HUES64 (cell line): Measurements from ENCODE around the gene DNAJB11.
"Not testable (repeated sequence)": the region's sequence is repeated elsewhere in the genome, so short reads cannot be mapped to it uniquely, and the experiment has no call there.

Experiments
- H3K27ac ChIP-seq: 2 replicates; pipeline ENCODE4 v1.7.0; 2013; ENCODE audit warnings: low read depth, low read length, inconsistent platforms
- H3K27me3 ChIP-seq: 2 replicates; pipeline ENCODE4 v1.6.1; 2013; ENCODE audit warnings: mild to moderate bottlenecking, low read length; ENCODE audit not compliant: insufficient read depth
- H3K36me3 ChIP-seq: 2 replicates; pipeline ENCODE4 v1.6.1; 2013; ENCODE audit warnings: mild to moderate bottlenecking, low read length; ENCODE audit not compliant: insufficient read depth
- H3K4me1 ChIP-seq: 2 replicates; pipeline ENCODE4 v1.6.1; 2013; ENCODE audit warnings: mild to moderate bottlenecking, low read length, moderate library complexity; ENCODE audit not compliant: insufficient read depth
- H3K4me3 ChIP-seq: 2 replicates; pipeline ENCODE4 v1.5.1; 2013; ENCODE audit warnings: mild to moderate bottlenecking, low read length, moderate library complexity
- H3K9ac ChIP-seq: 2 replicates; pipeline ENCODE4 v1.6.1; 2013; ENCODE audit warnings: mild to moderate bottlenecking, low read depth, low read length
- H3K9me3 ChIP-seq: 2 replicates; pipeline ENCODE4 v1.6.1; 2013; ENCODE audit warnings: low read depth, low read length; ENCODE audit not compliant: insufficient read depth
- WGBS: fragments of 150-250, 120-280 bp; methylation state at CpG from one replicate; pipeline ENCODE4 v1.1.7; 2013; ENCODE audit warnings: missing lambda C conversion rate; 5-methylcytosine and 5-hydroxymethylcytosine counted together

Gene DNAJB11

DNA sequence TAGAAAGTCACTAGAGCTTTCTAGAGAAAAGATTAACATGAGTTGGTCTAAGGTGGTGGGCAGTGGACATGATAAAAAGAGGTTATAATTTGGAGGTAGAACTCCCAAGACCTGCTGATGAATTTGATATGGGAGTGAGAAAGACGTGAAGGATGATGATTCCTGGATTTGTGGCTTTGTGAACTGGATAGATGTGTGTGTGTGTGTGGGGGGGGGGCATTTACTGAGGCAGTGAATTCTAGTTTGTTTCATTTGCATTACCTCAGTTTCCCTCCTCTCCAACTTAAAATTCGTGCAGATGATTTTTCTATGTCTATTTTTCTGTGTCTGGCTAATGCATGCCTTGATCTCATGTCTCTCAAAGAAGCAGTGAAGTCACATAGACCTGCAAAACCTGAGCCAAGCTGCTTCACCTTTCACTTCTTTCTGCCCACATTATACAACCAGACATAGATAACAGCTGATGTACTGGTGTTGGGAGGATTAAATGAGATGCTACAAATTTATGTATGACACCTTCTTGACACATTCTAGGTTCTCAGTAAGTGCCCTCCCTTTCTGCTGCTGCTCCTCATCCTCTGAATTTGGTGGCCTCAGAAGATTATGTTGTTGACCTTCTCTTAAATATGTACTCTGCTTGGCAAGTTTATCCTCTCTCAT lies 52.3 kb downstream of the DNAJB11 start:
- peaks cover 7% of the 10 kb centered on the region; the same call in 1 of the 2 replicates for H3K27me3 ChIP-seq
- no peaks in the 10 kb centered on the region for H3K9me3 ChIP-seq
- WGBS, result 46% methylated on average over 2 of the region's 2 CpGs
- H3K9ac ChIP-seq, result no peak overlapping the region
- H3K4me3 ChIP-seq, result no peak overlapping the region
- H3K4me1 ChIP-seq, result no peaks in the 10 kb centered on the region
- no peak overlapping the region for H3K27ac ChIP-seq
- H3K36me3 ChIP-seq, result no peaks in the 10 kb centered on the region

DNA sequence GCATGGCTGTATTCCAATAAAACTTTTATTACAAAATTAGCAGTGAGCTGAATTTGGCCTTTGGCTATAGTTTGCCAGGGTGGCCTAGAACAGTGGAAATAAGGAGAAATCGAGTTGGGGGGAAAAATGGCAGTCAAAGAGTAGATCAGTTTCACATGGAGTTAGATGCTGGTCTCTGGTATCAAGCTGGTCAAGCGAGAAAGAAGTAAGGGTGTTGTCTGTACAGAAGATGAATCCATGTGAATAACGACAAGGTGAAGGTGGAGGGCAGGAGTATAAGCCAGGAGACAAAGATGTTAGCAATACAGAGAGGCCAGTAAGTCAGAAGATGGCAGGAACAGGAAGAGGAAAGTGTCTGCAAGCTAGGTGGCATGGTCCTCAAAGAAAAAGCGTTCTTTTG lies 54.1 kb downstream of the DNAJB11 start:
- no peak overlapping the region for H3K27ac ChIP-seq
- H3K36me3 ChIP-seq, result no peaks in the 10 kb centered on the region
- H3K27me3 ChIP-seq, result no peaks in the 10 kb centered on the region
- 90% methylated on average over 4 of the region's 4 CpGs for whole genome bisulfite sequencing
- H3K4me1 ChIP-seq, result no peaks in the 10 kb centered on the region
- H3K9me3 ChIP-seq, result no peaks in the 10 kb centered on the region
- H3K4me3 ChIP-seq, result no peak overlapping the region
- H3K9ac ChIP-seq, result no peak overlapping the region

- no peaks in the 10 kb centered on the region for H3K9me3 ChIP-seq
- no peak overlapping the region for H3K27ac ChIP-seq
- H3K36me3 ChIP-seq, result no peaks in the 10 kb centered on the region
- 92% methylated on average over 4 of the region's 4 CpGs for WGBS
- H3K4me1 ChIP-seq, result no peaks in the 10 kb centered on the region
- H3K4me3 ChIP-seq, result no peak overlapping the region
- H3K9ac ChIP-seq, result no peak overlapping the region
- H3K27me3 ChIP-seq, result no peaks in the 10 kb centered on the region
Measured at GRCh38 chr3:186625600-186626042, 55.1 kb downstream of the DNAJB11 start.

- Histone ChIP-seq H3K27me3 (no peaks in the 10 kb centered on the region), H3K4me1 (no peaks in the 10 kb centered on the region), H3K36me3 (no peaks in the 10 kb centered on the region), H3K27ac (no peak overlapping the region), H3K9me3 (no peaks in the 10 kb centered on the region), H3K4me3 (no peak overlapping the region), H3K9ac (no peak overlapping the region)
- WGBS, result 88% methylated on average over 7 of the region's 7 CpGs
Measured at GRCh38 chr3:186626254-186626847, 55.8 kb downstream of the DNAJB11 start.

DNA sequence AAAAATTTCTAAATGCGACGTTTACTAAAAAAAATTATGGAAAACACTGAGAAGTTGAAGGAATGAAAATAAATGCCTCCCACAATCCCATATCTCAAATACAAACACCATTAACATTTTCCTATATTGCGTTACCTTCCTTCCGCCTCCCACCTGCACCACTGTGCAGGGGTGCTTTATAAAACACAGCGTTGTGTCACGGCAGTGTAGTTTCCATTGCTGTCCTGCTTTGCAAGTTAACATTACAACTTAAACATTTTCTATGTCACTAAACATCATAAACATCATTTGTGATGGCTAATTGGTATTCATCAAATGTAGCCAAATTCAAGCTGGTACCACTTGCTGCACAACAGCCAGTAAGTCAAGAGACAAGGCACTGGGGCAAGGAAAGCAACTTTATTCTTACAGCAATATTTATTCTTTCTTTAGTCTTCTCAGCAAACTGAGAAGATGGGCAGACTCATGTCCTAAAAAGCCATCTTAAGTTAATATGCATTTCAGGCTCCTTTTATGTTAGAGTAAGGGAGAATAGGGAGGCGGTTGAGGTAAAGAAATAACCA lies 57.4 kb downstream of the DNAJB11 start:
- H3K4me1 ChIP-seq, result no peaks in the 10 kb centered on the region
- H3K4me3 ChIP-seq, result no peak overlapping the region
- H3K9ac ChIP-seq, result no peak overlapping the region
- H3K9me3 ChIP-seq, result no peaks in the 10 kb centered on the region
- H3K27me3 ChIP-seq, result no peaks in the 10 kb centered on the region
- no peak overlapping the region for H3K27ac ChIP-seq
- no peaks in the 10 kb centered on the region for H3K36me3 ChIP-seq
- WGBS, result 93% methylated on average over 6 of the region's 7 CpGs

DNA sequence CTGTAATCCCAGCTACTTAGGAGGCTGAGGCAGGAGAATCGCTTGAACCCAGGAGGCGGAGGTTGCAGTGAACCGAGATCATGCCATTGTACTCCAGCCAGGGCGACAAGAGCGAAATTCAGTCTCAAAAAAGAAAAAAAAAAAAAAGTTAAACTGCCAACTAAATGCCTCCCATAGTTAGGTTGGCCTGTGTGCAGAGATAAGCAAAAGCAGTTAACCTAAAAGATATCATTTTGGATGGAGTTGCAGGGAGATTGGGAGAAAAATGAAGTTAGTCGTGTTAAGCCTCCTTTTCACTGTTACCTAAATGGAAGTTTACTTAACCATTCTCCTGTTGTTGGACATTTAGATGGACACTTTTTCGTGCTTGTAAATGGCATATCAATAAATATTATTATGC lies 58.2 kb downstream of the DNAJB11 start:
- no peak overlapping the region for H3K4me3 ChIP-seq
- no peak overlapping the region for H3K27ac ChIP-seq
- WGBS, result 93% methylated on average over 6 of the region's 7 CpGs
- no peaks in the 10 kb centered on the region for H3K9me3 ChIP-seq
- no peaks in the 10 kb centered on the region for H3K4me1 ChIP-seq
- H3K27me3 ChIP-seq, result no peaks in the 10 kb centered on the region
- H3K36me3 ChIP-seq, result no peaks in the 10 kb centered on the region
- no peak overlapping the region for H3K9ac ChIP-seq

GRCh38 chr3:186630950-186631641 lies 60.6 kb downstream of the DNAJB11 start:
- no peaks in the 10 kb centered on the region for H3K36me3 ChIP-seq
- H3K4me1 ChIP-seq, result no peaks in the 10 kb centered on the region
- no peak overlapping the region for H3K27ac ChIP-seq
- WGBS, result 93% methylated on average over 6 of the region's 6 CpGs
- H3K9me3 ChIP-seq, result no peaks in the 10 kb centered on the region
- H3K27me3 ChIP-seq, result no peaks in the 10 kb centered on the region
- no peak overlapping the region for H3K4me3 ChIP-seq
- no peak overlapping the region for H3K9ac ChIP-seq

DNA sequence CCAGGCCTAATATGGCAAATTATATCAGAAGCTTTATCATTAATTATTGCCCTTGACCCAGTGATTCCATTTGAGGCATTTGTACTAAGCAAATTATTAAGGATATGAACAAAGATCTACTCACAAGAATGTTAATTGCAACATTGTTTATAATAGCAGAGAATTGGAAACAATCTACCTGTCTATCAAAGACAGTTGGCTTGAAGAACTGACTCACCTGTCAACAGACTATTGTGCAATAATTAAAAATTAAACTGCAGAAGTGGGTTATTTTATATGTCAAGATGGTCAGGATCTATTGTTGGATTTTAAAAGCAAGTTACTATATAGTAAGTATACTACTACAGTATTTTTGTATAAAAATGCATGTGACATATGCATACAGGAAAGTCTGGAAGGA lies 63.0 kb downstream of the DNAJB11 start:
- Histone ChIP-seq H3K27me3 (no peaks in the 10 kb centered on the region), H3K27ac (no peak overlapping the region), H3K9me3 (no peaks in the 10 kb centered on the region), H3K4me1 (no peaks in the 10 kb centered on the region), H3K9ac (no peak overlapping the region), H3K4me3 (no peak overlapping the region), H3K36me3 (no peaks in the 10 kb centered on the region)

GRCh38 chr3:186634207-186634606 lies 63.7 kb downstream of the DNAJB11 start:
- not testable (repeated sequence) for H3K9me3 ChIP-seq, H3K27ac ChIP-seq, H3K9ac ChIP-seq, H3K36me3 ChIP-seq, H3K4me3 ChIP-seq, H3K27me3 ChIP-seq, H3K4me1 ChIP-seq
- 97% methylated on average over 4 of the region's 5 CpGs for WGBS
